HG03342 (cell line): ENCODE measurements around the gene OAT.
A peak's percentile ranks its signal among the peaks of the same experiment; 100 is the strongest.
"Not testable (repeated sequence)": the region's sequence is repeated elsewhere in the genome, so short reads cannot be mapped to it uniquely, and the experiment has no call there.

Experiments
- ATAC-seq: cut with Tn5 transposase; IDR thresholded peaks from one replicate; pipeline ENCODE4 v1.9.1; 2021; ENCODE audit warnings: mild to moderate bottlenecking, moderate library complexity; ENCODE audit not compliant: unreplicated experiment

OAT gene

DNA sequence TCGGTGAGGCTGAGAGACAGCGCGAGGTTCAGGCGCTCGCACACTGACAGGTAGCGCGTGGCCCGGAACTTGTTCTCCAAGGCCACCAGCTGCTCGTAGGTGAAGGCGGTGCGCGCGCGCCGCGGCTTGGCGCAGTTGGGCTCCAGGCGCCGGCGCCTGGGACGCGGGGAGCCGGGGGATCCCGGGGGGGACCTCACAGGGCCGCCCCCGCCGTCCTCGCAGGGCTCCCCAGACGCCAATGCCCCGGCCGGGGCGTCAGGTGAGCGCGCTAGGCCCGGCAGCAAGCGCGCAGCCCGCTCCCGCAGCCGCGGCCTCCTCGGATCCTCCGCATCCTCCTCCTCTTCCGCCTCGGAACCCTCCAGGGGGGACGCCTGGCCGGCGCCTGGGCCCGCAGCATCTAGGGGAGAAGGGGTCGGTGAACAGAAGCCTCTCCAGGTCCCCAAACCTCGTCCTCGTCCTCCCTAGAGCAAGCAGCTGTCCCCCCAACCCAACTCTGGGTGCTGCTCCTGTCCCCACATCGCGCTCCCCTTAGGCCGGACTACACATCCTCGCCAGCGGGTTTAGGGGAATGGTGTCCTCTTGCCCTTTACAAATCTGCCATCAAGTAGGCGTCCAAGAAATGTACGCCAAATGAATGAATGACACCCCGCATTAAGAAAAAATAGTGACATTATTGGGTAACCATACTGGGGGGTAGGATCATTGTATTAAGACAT lies 29.2 kb upstream of the OAT start:
- ATAC-seq, result no peak

- ATAC-seq, result no peak
These were observed 28.4 kb upstream of the OAT start for GRCh38 chr10:124446830-124447750.

DNA sequence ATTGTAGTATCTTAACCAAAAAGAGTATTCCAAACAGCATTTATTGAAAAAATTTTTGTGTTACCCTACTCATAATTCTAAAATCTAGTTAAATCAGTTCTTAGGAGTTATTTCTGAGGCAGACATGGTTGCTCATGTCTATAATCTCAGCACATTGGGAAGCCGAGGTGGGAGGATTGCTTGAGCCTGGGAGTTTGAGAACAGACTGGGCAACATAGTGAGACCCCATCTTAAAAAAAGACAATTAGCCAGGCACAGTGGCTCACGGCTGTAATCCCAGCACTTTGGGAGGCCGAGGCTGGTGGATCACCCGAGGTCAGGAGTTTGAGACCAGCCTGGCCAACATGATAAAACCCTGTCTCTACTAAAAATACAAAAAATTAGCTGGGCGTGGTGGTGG lies 23.0 kb upstream of the OAT start:
- not testable (repeated sequence) for ATAC-seq

- peak; percentile 74 for ATAC-seq
These were observed 17.5 kb upstream of the OAT start for GRCh38 chr10:124436191-124436638.

DNA sequence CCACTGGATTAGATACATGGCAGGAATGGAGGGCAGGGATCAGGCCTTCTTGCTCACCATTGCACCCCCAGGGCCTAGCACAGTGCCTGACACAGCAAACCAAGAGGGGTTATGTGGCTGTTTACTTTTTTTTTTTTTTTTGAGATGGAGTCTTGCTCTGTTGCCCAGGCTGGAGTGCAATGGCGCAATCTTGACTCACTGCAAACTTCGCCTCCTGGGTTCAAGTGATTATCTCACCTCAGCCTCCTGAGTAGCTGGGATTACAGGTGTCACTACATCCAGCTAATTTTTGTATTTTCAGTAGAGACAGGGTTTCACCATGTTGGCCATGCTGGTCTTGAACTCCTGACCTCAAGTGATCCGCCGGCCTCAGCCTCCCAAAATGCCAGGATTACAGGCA lies 17.0 kb upstream of the OAT start:
- not testable (repeated sequence) for ATAC-seq

DNA sequence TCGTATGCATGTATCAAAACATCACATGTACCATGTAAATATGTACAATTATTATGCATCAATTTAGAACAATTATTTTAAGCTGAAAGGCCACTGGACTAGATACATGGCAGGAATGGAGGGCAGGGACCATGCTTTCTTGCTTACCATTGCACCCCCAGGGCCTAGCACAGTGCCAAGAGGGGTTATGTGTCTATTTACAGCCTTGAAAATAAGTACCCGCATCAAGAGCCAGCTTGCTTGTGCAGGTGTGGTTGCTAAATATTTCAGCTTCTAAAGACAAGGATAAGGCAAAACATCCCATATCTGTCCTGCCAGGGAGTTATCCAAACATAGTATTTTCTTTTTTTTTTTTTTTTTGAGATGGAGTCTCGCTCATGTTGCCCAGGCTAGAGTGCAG lies 14.7 kb upstream of the OAT start:
- no peak for ATAC-seq

GRCh38 chr10:124430077-124430476 lies 11.4 kb upstream of the OAT start:
- ATAC-seq, result no peak

- no peak for ATAC-seq
These were observed 10.9 kb upstream of the OAT start for GRCh38 chr10:124429576-124429975.

DNA sequence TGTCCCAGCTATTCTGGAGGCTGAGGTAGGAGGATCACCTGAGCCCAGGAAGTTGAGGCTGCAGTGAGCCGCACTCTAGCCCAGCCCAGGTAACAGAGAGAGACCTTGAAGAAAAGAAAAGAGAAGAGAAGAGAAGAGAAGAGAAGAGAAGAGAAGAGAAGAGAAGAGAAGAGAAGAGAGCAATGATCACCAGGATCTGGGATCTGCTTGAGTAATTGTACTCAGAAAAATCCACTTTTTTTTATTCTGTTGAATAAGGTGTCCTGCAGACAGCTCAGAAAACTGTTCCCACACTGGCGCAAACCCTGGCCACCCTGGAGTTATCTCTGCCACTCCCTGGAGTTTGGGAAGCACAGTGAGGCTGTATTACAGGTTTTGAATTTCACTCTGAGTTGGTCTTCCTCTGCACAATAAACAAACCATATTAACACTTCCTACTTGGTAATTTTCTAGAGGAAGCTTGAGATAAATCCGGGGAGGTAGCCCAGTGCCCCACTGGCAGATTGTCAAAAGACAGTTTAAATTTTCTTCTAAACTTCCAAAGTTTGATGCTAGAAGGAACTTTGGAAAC lies 9.6 kb upstream of the OAT start:
- no peak for ATAC-seq

- ATAC-seq, result no peak
These were observed 6.7 kb upstream of the OAT start for GRCh38 chr10:124425227-124425962.

DNA sequence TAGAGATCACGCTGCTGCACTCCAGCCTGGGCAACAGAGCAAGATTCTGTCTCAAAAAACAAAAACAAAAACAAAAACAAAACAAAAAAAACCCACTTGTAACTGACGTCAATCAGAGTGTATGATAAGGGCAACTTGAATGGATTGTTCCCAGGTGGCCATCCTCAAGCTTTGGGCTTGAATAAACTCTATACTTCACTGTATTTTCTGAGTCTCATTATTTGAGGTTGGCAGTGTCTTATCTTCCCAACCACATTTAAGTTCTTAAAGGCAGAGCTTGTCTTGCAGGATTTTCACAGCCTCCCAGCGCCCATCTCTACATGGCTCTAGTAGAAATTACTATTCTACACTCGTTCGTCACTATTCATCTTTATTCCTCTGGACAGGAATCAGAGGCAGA lies 5.1 kb upstream of the OAT start:
- ATAC-seq, result no peak

- no peak for ATAC-seq
These were observed 4.0 kb upstream of the OAT start for GRCh38 chr10:124422742-124423141.

DNA sequence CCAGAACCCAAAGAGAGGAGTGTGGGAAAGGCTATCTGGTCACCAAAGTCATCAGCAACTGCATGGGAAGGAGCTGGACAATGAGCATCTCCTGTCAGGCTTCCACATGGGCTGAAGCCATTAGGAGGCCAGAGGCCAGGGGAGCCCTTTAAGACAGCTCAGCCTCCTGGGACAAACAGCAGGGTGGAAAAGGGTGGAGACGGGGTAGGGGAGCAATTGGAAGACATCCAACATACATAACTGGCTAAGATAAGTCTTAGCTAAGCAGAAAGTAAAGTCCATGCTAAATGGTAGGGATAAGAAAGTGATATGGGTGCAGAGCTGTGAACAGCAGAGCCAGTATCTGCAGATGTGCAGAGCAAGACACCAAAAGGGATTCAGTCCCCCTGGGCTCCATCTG lies 1.5 kb upstream of the OAT start:
- no peak for ATAC-seq

DNA sequence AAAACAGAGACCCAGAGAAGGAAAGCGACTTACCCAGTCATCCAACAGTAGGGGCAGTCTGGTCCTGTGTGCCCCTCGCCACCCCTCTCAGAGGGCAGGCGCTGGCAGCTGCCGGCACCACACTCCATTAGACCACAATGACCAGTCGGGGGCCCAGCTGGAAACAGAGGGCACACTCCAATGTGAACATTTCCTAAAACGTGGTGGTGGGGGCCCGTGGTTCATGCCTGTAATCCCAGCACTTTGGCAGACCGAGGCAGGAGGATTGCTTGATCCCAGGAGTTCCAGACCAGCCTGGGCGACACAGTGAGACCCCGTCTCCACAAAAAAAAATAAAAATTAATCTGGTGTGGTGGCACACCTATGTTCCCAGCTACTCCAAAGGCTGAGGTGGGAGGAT lies 912 bp upstream of the OAT start:
- ATAC-seq, result no peak

GRCh38 chr10:124417895-124418725 lies 613 bp downstream of the OAT start:
- peak; percentile 18 for ATAC-seq

DNA sequence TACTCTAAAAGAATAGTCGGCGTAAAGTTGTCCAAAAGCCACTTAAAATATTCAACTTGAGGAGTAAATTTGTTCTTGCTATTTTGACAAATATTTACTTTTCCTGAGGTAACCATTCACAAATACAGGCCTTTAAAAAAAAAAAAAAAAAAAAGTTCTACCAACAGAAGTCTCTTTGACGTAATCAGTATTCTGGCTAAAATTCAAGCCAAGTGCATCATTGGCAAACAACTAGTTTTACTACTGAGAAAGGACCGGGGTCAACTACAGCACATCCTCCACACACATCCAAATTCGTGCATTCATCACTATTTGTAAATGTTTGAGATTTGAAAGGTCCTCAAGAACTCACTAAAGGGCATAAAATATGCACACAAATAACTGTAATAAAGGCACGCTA lies 2.0 kb downstream of the OAT start:
- ATAC-seq, result no peak

DNA sequence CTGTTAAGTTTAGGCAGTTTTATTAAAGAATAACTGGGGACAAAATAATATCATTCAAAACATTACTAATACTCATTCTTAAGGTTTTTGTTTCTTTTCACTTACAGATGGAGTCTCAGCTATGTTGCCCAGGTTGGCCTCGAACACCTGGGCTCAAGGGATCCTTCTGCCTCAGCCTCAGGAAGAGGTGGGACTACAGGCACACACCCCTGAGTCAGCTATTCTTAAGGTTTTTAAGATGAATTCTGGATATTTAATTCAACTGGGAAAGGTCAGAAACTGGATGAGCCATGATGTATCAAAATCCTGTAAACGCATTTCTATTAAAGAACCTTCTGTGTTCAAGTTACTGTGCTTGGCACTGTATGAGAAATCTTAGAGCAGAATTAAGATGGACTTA lies 3.5 kb downstream of the OAT start:
- ATAC-seq, result no peak

- ATAC-seq, result no peak
These were observed 4.6 kb downstream of the OAT start for GRCh38 chr10:124414076-124414475.

- ATAC-seq, result no peak
These were observed 9.0 kb downstream of the OAT start for GRCh38 chr10:124409696-124410095.

DNA sequence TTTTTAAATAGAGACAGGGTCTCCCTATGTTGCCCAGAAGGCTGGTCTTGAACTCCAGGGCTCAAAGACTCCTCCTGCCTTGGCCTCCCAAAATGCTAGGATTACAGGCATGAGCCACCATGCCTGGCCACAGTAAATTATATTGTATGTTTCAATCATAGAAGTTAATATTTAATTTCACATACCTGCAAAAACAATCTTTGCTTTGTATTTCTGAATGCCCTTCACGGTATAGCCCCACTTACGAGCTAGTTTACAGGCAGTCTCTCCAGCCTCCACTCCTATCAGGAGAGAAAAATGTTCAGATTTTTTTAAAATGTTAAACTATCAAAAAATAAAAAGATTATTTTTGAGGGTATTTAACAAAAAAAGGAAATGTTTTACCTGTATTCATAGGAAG lies 10.4 kb downstream of the OAT start:
- no peak for ATAC-seq
